ENCODE data around the gene RCN1. TPM values are rescaled to one million over a fixed set of nuclear protein-coding genes. Genes with fewer than 3 reads are reported as not detected.

The RCN1 gene
- total RNA-seq, 1 experiment from 2014 or later: 16.1 TPM

- Histone ChIP-seq H3K27me3 (ENCODE audit: low read length) (no peaks in the 10 kb centered on the region), H3K36me3 (ENCODE audit: insufficient read depth, low read length) (no peaks in the 10 kb centered on the region), H3K4me3 (ENCODE audit: low read length) (no peak overlapping the region), H3K9me3 (ENCODE audit: low read length) (no peaks in the 10 kb centered on the region), H3K9ac (ENCODE audit: low read length) (no peak overlapping the region), H3K27ac (ENCODE audit: low read length) (no peak overlapping the region), H4K20me1 (ENCODE audit: insufficient read depth, low read depth, low read length) (no peaks in the 10 kb centered on the region), H3K79me2 (ENCODE audit: low read length) (no peaks in the 10 kb centered on the region), H3K4me2 (ENCODE audit: low read depth, low read length, poor library complexity, severe bottlenecking) (no peak overlapping the region), H2AFZ (ENCODE audit: low read length) (no peak overlapping the region), H3K4me1 (ENCODE audit: low read length) (peaks cover 4% of the 10 kb centered on the region), H3K9me2 (replicated peaks; ENCODE audit: insufficient read depth, low read length) (no peaks in the 10 kb centered on the region)
- DNase-seq: no peak
Measured at GRCh38 chr11:32071811-32072210, 19.1 kb upstream of the RCN1 start.

- H2AFZ ChIP-seq (ENCODE audit: low read length): no peak overlapping the region
- no peaks in the 10 kb centered on the region for H3K27me3 ChIP-seq (ENCODE audit: low read length)
- no peaks in the 10 kb centered on the region for H4K20me1 ChIP-seq (ENCODE audit: insufficient read depth, low read depth, low read length)
- H3K9me3 ChIP-seq (ENCODE audit: low read length): no peaks in the 10 kb centered on the region
- no peaks in the 10 kb centered on the region for H3K79me2 ChIP-seq (ENCODE audit: low read length)
- no peak overlapping the region for H3K4me2 ChIP-seq (ENCODE audit: low read depth, low read length, poor library complexity, severe bottlenecking)
- DNase-seq: no peak
- no peaks in the 10 kb centered on the region for H3K36me3 ChIP-seq (ENCODE audit: insufficient read depth, low read length)
- no peak overlapping the region for H3K4me3 ChIP-seq (ENCODE audit: low read length)
- no peak overlapping the region for H3K27ac ChIP-seq (ENCODE audit: low read length)
- H3K4me1 ChIP-seq (ENCODE audit: low read length): no peaks in the 10 kb centered on the region
- H3K9ac ChIP-seq (ENCODE audit: low read length): no peak overlapping the region
- H3K9me2 ChIP-seq (replicated peaks; ENCODE audit: insufficient read depth, low read length): no peaks in the 10 kb centered on the region
Measured at GRCh38 chr11:32072872-32073643, 17.8 kb upstream of the RCN1 start.

- Histone ChIP-seq H3K4me3 (ENCODE audit: low read length) (no peak overlapping the region), H3K9me3 (ENCODE audit: low read length) (no peaks in the 10 kb centered on the region), H3K36me3 (ENCODE audit: insufficient read depth, low read length) (no peaks in the 10 kb centered on the region), H3K27me3 (ENCODE audit: low read length) (no peaks in the 10 kb centered on the region), H3K9me2 (replicated peaks; ENCODE audit: insufficient read depth, low read length) (no peaks in the 10 kb centered on the region), H3K9ac (ENCODE audit: low read length) (no peak overlapping the region), H3K4me2 (ENCODE audit: low read depth, low read length, poor library complexity, severe bottlenecking) (no peak overlapping the region), H4K20me1 (ENCODE audit: insufficient read depth, low read depth, low read length) (no peaks in the 10 kb centered on the region), H3K79me2 (ENCODE audit: low read length) (no peaks in the 10 kb centered on the region), H2AFZ (ENCODE audit: low read length) (no peak overlapping the region), H3K27ac (ENCODE audit: low read length) (no peak overlapping the region), H3K4me1 (ENCODE audit: low read length) (no peaks in the 10 kb centered on the region)
- DNase-seq: no peak
Measured at GRCh38 chr11:32073644-32074026, 17.2 kb upstream of the RCN1 start.

GRCh38 chr11:32079553-32079952, 11.3 kb upstream of the RCN1 start:
- no peak for DNase-seq
- Histone ChIP-seq H3K4me1 (ENCODE audit: low read length) (no peaks in the 10 kb centered on the region), H3K9me2 (replicated peaks; ENCODE audit: insufficient read depth, low read length) (no peaks in the 10 kb centered on the region), H3K27ac (ENCODE audit: low read length) (no peak overlapping the region), H3K9ac (ENCODE audit: low read length) (no peak overlapping the region), H2AFZ (ENCODE audit: low read length) (no peak overlapping the region), H3K79me2 (ENCODE audit: low read length) (no peaks in the 10 kb centered on the region), H3K4me3 (ENCODE audit: low read length) (no peak overlapping the region), H4K20me1 (ENCODE audit: insufficient read depth, low read depth, low read length) (no peaks in the 10 kb centered on the region), H3K27me3 (ENCODE audit: low read length) (no peaks in the 10 kb centered on the region), H3K36me3 (ENCODE audit: insufficient read depth, low read length) (no peaks in the 10 kb centered on the region), H3K4me2 (ENCODE audit: low read depth, low read length, poor library complexity, severe bottlenecking) (no peak overlapping the region), H3K9me3 (ENCODE audit: low read length) (no peaks in the 10 kb centered on the region)

- Histone ChIP-seq H4K20me1 (ENCODE audit: insufficient read depth, low read depth, low read length) (no peaks in the 10 kb centered on the region), H3K4me1 (ENCODE audit: low read length) (no peaks in the 10 kb centered on the region), H3K4me2 (ENCODE audit: low read depth, low read length, poor library complexity, severe bottlenecking) (no peak overlapping the region), H3K27ac (ENCODE audit: low read length) (no peak overlapping the region), H3K9ac (ENCODE audit: low read length) (no peak overlapping the region), H3K36me3 (ENCODE audit: insufficient read depth, low read length) (no peaks in the 10 kb centered on the region), H3K4me3 (ENCODE audit: low read length) (no peak overlapping the region), H3K79me2 (ENCODE audit: low read length) (no peaks in the 10 kb centered on the region), H3K9me3 (ENCODE audit: low read length) (no peaks in the 10 kb centered on the region), H3K9me2 (replicated peaks; ENCODE audit: insufficient read depth, low read length) (no peaks in the 10 kb centered on the region), H3K27me3 (ENCODE audit: low read length) (no peaks in the 10 kb centered on the region), H2AFZ (ENCODE audit: low read length) (no peak overlapping the region)
- no peak for DNase-seq
Measured at GRCh38 chr11:32080361-32080980, 10.4 kb upstream of the RCN1 start.

GRCh38 chr11:32081129-32081641, 9.7 kb upstream of the RCN1 start:
- no peak overlapping the region for H3K4me2 ChIP-seq (ENCODE audit: low read depth, low read length, poor library complexity, severe bottlenecking)
- no peak overlapping the region for H3K27ac ChIP-seq (ENCODE audit: low read length)
- no peaks in the 10 kb centered on the region for H3K4me1 ChIP-seq (ENCODE audit: low read length)
- H3K9me3 ChIP-seq (ENCODE audit: low read length): no peaks in the 10 kb centered on the region
- H3K36me3 ChIP-seq (ENCODE audit: insufficient read depth, low read length): no peaks in the 10 kb centered on the region
- no peak overlapping the region for H3K9ac ChIP-seq (ENCODE audit: low read length)
- DNase-seq: no peak
- no peaks in the 10 kb centered on the region for H3K79me2 ChIP-seq (ENCODE audit: low read length)
- no peaks in the 10 kb centered on the region for H3K27me3 ChIP-seq (ENCODE audit: low read length)
- no peak overlapping the region for H3K4me3 ChIP-seq (ENCODE audit: low read length)
- H2AFZ ChIP-seq (ENCODE audit: low read length): no peak overlapping the region
- no peaks in the 10 kb centered on the region for H3K9me2 ChIP-seq (replicated peaks; ENCODE audit: insufficient read depth, low read length)
- H4K20me1 ChIP-seq (ENCODE audit: insufficient read depth, low read depth, low read length): no peaks in the 10 kb centered on the region

GRCh38 chr11:32081901-32082300, 9.0 kb upstream of the RCN1 start:
- DNase-seq: no peak
- Histone ChIP-seq H3K9me2 (replicated peaks; ENCODE audit: insufficient read depth, low read length) (no peaks in the 10 kb centered on the region), H3K4me1 (ENCODE audit: low read length) (no peaks in the 10 kb centered on the region), H3K27ac (ENCODE audit: low read length) (no peak overlapping the region), H2AFZ (ENCODE audit: low read length) (no peak overlapping the region), H3K9me3 (ENCODE audit: low read length) (no peaks in the 10 kb centered on the region), H3K9ac (ENCODE audit: low read length) (no peak overlapping the region), H3K4me2 (ENCODE audit: low read depth, low read length, poor library complexity, severe bottlenecking) (no peak overlapping the region), H3K79me2 (ENCODE audit: low read length) (no peaks in the 10 kb centered on the region), H3K27me3 (ENCODE audit: low read length) (no peaks in the 10 kb centered on the region), H3K4me3 (ENCODE audit: low read length) (no peak overlapping the region), H4K20me1 (ENCODE audit: insufficient read depth, low read depth, low read length) (no peaks in the 10 kb centered on the region), H3K36me3 (ENCODE audit: insufficient read depth, low read length) (no peaks in the 10 kb centered on the region)

GRCh38 chr11:32082346-32082986, 8.4 kb upstream of the RCN1 start:
- Histone ChIP-seq H3K9ac (ENCODE audit: low read length) (no peak overlapping the region), H2AFZ (ENCODE audit: low read length) (no peak overlapping the region), H3K27ac (ENCODE audit: low read length) (no peak overlapping the region), H3K9me3 (ENCODE audit: low read length) (no peaks in the 10 kb centered on the region), H3K27me3 (ENCODE audit: low read length) (no peaks in the 10 kb centered on the region), H3K79me2 (ENCODE audit: low read length) (no peaks in the 10 kb centered on the region), H4K20me1 (ENCODE audit: insufficient read depth, low read depth, low read length) (no peaks in the 10 kb centered on the region), H3K4me1 (ENCODE audit: low read length) (no peaks in the 10 kb centered on the region), H3K4me3 (ENCODE audit: low read length) (no peak overlapping the region), H3K9me2 (replicated peaks; ENCODE audit: insufficient read depth, low read length) (no peaks in the 10 kb centered on the region), H3K4me2 (ENCODE audit: low read depth, low read length, poor library complexity, severe bottlenecking) (no peak overlapping the region), H3K36me3 (ENCODE audit: insufficient read depth, low read length) (no peaks in the 10 kb centered on the region)
- DNase-seq: no peak

All from Karpas-422 (cell line).